Measurements from ENCODE around the gene MPND. TPM values are rescaled to one million over a fixed set of nuclear protein-coding genes. Genes with fewer than 3 reads are reported as not detected.
A peak's percentile ranks its signal among the peaks of the same experiment; 100 is the strongest.

The MPND gene
- total and polyA plus RNA-seq, 12 donors: 15.2 to 26.6 (median 20.9) TPM

GRCh38 chr19:4372165-4373012 lies 29.0 kb downstream of the MPND start:
- Histone ChIP-seq H3K36me3 (peaks cover 0 to 13% (median 0%) of the 10 kb centered on the region in 9 donors), H3K27ac (peak overlapping the region in 9 of 10 donors; percentile 75 to 96 (median 82)), H3K4me3 (no peak overlapping the region), H3K4me1 (peaks cover 70 to 100% (median 98%) of the 10 kb centered on the region in 9 donors), H3K9me3 (no peaks in the 10 kb centered on the region), H3K27me3 (no peaks in the 10 kb centered on the region)
- no peak for DNase-seq
- ATAC-seq: no peak
- intact Hi-C loops (cut with DNase I): no loop called here
- no peak for TF ChIP-seq CTCF (IDR thresholded peaks at IDR 0.05)
- 86 to 90% methylated on average over 22 of the region's 22 CpGs for WGBS, 2 donors

- intact Hi-C loops (cut with DNase I): no loop called here
- peaks cover 0 to 9% (median 0%) of the 10 kb centered on the region in 9 donors for H3K36me3 ChIP-seq
- no peaks in the 10 kb centered on the region for H3K27me3 ChIP-seq
- ATAC-seq: no peak
- DNase-seq: no peak
- WGBS, 2 donors: 91 to 93% methylated on average over 8 of the region's 8 CpGs
- H3K4me1 ChIP-seq: peaks cover 68 to 100% (median 98%) of the 10 kb centered on the region in 9 donors
- H3K27ac ChIP-seq: peak overlapping the region in 9 of 10 donors; percentile 75 to 96 (median 82)
- TF ChIP-seq CTCF (IDR thresholded peaks at IDR 0.05): no peak
- no peak overlapping the region for H3K4me3 ChIP-seq
- H3K9me3 ChIP-seq: no peaks in the 10 kb centered on the region
Observed at GRCh38 chr19:4373013-4373367, 29.6 kb downstream of the MPND start.

- Histone ChIP-seq H3K36me3 (peaks cover 0 to 12% (median 0%) of the 10 kb centered on the region in 9 donors), H3K27ac (peak overlapping the region; percentile 26 to 96 (median 81)), H3K9me3 (no peaks in the 10 kb centered on the region), H3K27me3 (no peaks in the 10 kb centered on the region), H3K4me1 (peaks cover 61 to 96% (median 93%) of the 10 kb centered on the region in 9 donors), H3K4me3 (peak overlapping the region in 2 of 10 donors; percentile 15 to 28)
- ATAC-seq (peak; percentile 25 to 52 (median 39)), DNase-seq (peak; percentile 55 to 65)
- intact Hi-C loops (cut with DNase I): loop anchor here in 2 of 10 donors (2.0 kb wide), 2 partner anchors 21 to 27 kb away; partner anchors contain the start of gene SH3GL1 (in 1 of the 2)
- 29 to 32% methylated on average over 25 of the region's 25 CpGs for WGBS, 2 donors
- TF ChIP-seq CTCF (IDR thresholded peaks at IDR 0.05): no peak
Observed at GRCh38 chr19:4373601-4374497, 30.5 kb downstream of the MPND start.

All from heart right ventricle (tissue), 16 donors.